ENCODE measurements around the gene UBE3D.

UBE3D gene

DNA sequence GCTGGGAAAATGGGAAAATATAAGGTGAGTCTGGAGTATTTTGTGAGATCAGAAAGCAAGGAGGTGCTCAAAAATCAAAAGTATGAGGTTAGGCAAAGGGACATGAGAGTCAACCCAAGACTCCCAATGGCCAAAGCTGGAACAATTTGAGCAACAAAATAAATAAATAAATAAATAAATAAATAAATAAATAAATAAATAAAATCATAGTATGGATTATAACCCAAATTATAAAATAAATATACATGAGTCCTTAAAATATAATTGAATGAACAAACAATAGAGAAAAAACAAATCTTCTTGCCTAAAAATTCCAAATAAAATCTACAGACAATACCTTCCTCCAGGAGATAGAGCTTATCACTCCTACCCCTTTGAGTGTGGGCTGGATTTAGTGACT is 69.5 kb downstream of the UBE3D start:
- TF ChIP-seq, protein P1, sequence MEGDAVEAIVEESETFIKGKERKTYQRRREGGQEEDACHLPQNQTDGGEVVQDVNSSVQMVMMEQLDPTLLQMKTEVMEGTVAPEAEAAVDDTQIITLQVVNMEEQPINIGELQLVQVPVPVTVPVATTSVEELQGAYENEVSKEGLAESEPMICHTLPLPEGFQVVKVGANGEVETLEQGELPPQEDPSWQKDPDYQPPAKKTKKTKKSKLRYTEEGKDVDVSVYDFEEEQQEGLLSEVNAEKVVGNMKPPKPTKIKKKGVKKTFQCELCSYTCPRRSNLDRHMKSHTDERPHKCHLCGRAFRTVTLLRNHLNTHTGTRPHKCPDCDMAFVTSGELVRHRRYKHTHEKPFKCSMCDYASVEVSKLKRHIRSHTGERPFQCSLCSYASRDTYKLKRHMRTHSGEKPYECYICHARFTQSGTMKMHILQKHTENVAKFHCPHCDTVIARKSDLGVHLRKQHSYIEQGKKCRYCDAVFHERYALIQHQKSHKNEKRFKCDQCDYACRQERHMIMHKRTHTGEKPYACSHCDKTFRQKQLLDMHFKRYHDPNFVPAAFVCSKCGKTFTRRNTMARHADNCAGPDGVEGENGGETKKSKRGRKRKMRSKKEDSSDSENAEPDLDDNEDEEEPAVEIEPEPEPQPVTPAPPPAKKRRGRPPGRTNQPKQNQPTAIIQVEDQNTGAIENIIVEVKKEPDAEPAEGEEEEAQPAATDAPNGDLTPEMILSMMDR (conservative IDR thresholded peaks at IDR 0.05; ENCODE audit: low read length): no peak
- H3K4me3 ChIP-seq (ENCODE audit: low read length): no peak overlapping the region
- DNase-seq (ENCODE audit: low read depth): no peak

DNA sequence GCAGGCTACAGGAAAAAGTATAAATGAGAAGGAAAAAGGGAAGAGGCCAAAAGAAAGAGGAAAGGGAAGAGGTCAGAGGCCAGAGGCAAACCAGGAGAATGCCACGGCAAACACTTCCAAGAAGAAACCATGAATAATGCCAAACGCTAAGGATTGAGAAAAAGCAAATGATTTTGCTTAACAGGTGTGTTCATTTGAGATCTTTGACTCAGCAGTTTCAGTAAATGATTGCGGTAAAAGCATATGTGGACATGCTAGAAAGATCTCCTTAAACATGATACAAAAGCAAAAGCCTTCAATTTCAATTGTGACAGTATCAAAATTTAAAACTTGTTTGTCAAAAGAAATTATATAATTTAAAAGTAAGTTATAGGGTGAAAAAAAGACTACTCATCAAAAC is 70.6 kb downstream of the UBE3D start:
- TF ChIP-seq, protein P1 (conservative IDR thresholded peaks at IDR 0.05; ENCODE audit: low read length): no peak
- H3K4me3 ChIP-seq (ENCODE audit: low read length): no peak overlapping the region
- DNase-seq (ENCODE audit: low read depth): no peak

DNA sequence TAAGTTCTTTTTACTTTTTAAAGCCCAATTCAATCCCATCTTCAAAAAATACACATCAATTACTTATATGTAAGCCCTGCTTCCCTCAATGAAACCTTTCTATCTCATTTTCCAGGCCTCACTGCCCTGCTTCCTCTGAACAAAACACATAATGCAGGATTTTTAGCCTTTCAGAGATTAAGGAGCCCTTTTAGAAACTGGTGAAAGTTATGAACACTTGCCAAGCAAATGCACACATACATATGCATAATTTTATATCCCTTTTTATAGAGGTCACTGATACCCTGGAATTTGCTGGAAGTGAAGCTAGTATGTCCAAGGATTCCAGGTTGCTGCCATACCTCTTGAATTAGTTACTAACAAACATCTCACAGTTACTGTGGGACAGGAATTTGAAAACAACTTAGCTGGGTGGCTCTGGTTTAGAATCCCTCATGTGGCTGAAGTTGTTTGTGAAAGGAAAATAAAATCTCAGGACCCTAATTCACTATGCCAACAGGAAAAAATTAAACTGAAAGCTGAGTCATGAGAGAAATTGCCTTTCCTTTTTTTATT is 75.8 kb downstream of the UBE3D start:
- peak; percentile 68 for DNase-seq (ENCODE audit: low read depth)
- H3K4me3 ChIP-seq (ENCODE audit: low read length): no peak overlapping the region
- TF ChIP-seq, protein P1 (conservative IDR thresholded peaks at IDR 0.05; ENCODE audit: low read length): 0 out of 2 replicates have a peak, but pooled peaks have one; percentile 5

DNA sequence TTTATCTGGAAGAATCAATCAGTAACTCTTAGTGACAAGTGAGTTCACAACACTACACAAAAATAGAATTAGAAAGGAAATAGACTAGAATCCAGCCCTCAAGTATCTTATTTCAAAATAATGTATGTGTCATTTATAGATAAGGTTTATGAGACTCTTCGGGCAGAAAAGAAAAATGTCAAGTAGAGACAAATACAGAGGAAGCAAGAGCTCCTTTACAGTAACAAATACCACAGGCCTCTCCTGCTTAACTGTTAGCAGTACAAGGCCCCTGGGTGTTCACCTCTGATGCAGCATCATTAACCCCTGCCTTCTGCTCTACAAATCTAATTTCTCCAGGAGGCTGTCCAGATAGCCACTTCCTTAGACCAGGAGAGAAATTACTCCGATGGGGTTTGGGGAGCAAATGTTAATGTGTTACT is 76.7 kb downstream of the UBE3D start:
- no peak overlapping the region for H3K4me3 ChIP-seq (ENCODE audit: low read length)
- no peak for DNase-seq (ENCODE audit: low read depth)
- TF ChIP-seq, protein P1 (conservative IDR thresholded peaks at IDR 0.05; ENCODE audit: low read length): no peak

DNA sequence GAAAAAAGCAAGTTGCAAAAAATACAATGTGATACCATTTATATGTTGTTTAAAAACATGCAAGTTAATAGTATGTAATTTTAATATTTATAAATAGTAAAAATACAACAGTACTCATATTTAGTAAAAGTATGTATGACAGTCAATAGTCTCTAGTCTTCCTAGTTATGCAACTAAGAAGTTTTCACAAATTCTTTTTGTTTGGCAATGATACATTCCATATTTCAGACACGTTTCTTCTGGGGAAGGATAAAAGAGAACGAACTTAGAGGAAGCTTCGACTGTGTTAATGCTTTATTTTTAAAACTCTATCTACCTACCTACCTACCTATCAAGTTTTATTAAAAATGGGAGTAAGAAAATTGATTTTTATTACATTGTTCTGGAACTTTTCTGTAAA is 77.7 kb downstream of the UBE3D start:
- no peak overlapping the region for H3K4me3 ChIP-seq (ENCODE audit: low read length)
- TF ChIP-seq, protein P1 (conservative IDR thresholded peaks at IDR 0.05; ENCODE audit: low read length): no peak
- DNase-seq (ENCODE audit: low read depth): peak; percentile 59

DNA sequence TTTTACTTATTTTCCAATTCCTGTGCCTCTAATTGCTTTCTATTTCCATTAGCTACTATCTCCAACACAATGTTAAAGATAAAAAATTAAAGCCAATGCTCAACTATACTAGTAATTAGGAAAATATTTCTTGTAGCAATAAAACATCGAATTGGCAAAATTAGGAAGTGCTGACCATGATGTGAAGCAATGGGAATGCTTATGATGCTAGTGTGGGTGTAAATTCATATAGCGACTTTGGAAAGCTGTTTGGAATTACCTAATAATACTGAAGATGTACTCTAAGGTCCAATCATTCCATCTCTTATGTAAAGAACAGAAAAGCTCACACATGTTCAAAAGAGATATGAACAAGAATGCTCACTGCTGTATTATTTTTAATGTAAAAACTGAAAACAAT is 78.2 kb downstream of the UBE3D start:
- peak; percentile 74 for DNase-seq (ENCODE audit: low read depth)
- no peak overlapping the region for H3K4me3 ChIP-seq (ENCODE audit: low read length)
- TF ChIP-seq, protein P1 (conservative IDR thresholded peaks at IDR 0.05; ENCODE audit: low read length): no peak

DNA sequence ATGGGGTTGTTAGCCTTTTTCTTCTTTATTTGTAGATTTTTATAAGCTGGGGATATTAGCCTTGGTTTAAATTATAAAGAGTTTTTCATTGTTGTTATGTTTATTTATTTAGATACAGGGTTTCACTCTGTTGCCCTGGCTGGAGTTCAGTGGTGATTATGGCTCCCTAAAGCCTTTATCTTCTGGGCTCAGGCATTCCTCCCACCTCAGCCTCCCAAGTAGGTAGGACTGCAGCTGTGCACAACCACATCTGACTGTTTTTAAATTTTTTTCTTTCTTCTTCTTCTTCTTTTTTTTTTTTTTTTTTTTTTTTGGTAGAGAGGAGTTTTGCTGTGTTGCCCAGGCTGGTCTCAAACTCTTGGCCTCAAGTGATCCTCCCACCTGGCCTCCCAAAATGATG is 80.9 kb downstream of the UBE3D start:
- TF ChIP-seq, protein P1 (conservative IDR thresholded peaks at IDR 0.05; ENCODE audit: low read length): no peak
- DNase-seq (ENCODE audit: low read depth): no peak
- H3K4me3 ChIP-seq (ENCODE audit: low read length): no peak overlapping the region
